Loucy (cell line): ENCODE results near the gene KCNQ2.

Experiments used
- H2AFZ ChIP-seq: fragments of 200-600 bp; sonication (generic); 2 replicates; pipeline ENCODE4 v1.6.0; 2016; ENCODE audit warnings: antibody characterized with exemption, mild to moderate bottlenecking, low read length, moderate library complexity
- H3F3A ChIP-seq: fragments of 200-600 bp; 2 replicates; pipeline ENCODE4 v1.6.0; 2016; ENCODE audit warnings: antibody characterized with exemption, low read depth, mild to moderate bottlenecking
- H3K27me3 ChIP-seq: fragments of 200-600 bp; sonication (generic); 2 replicates; pipeline ENCODE4 v1.6.1; 2014; ENCODE audit warnings: low read length, mild to moderate bottlenecking; ENCODE audit not compliant: insufficient read depth, poor library complexity, severe bottlenecking
- H3K36me3 ChIP-seq: fragments of 200-600 bp; sonication (generic); 2 replicates; pipeline ENCODE4 v1.6.1; 2016; ENCODE audit warnings: low read length; ENCODE audit not compliant: insufficient read depth
- H3K4me1 ChIP-seq: fragments of 200-600 bp; sonication (generic); 2 replicates; pipeline ENCODE4 v1.5.1; 2014; ENCODE audit warnings: low read length, mild to moderate bottlenecking; ENCODE audit not compliant: insufficient read depth, poor library complexity, severe bottlenecking
- H3K4me2 ChIP-seq: fragments of 200-600 bp; sonication (generic); 2 replicates; pipeline ENCODE4 v1.6.0; 2014; ENCODE audit warnings: antibody characterized with exemption, low read length, low read depth, mild to moderate bottlenecking; ENCODE audit not compliant: poor library complexity, severe bottlenecking
- H3K4me3 ChIP-seq: fragments of 200-600 bp; sonication (generic); 2 replicates; pipeline ENCODE4 v1.5.1; 2014; ENCODE audit warnings: low read length, mild to moderate bottlenecking, mixed read lengths; ENCODE audit not compliant: poor library complexity, severe bottlenecking
- H3K79me2 ChIP-seq: fragments of 200-600 bp; sonication (generic); 2 replicates; pipeline ENCODE4 v1.6.1; 2014; ENCODE audit warnings: low read length; ENCODE audit not compliant: insufficient read depth
- H3K9ac ChIP-seq: fragments of 200-600 bp; sonication (generic); 2 replicates; pipeline ENCODE4 v1.6.0; 2014; ENCODE audit warnings: mild to moderate bottlenecking, low read depth, low read length, moderate library complexity; ENCODE audit not compliant: poor library complexity, severe bottlenecking
- H3K9me2 ChIP-seq: fragments of 200-600 bp; sonication (generic); replicated peaks from 2 replicates; pipeline ENCODE4 v1.6.1; 2016; ENCODE audit warnings: low read depth, low read length, mixed read lengths
- H3K9me3 ChIP-seq: fragments of 200-600 bp; sonication (generic); 2 replicates; pipeline ENCODE4 v1.6.1; 2014; ENCODE audit warnings: mild to moderate bottlenecking, antibody characterized with exemption, low read length, low read depth; ENCODE audit not compliant: insufficient read depth
- H4K20me1 ChIP-seq: fragments of 200-600 bp; sonication (generic); 2 replicates; pipeline ENCODE4 v1.6.0; 2014; ENCODE audit warnings: antibody characterized with exemption, low read length, mild to moderate bottlenecking; ENCODE audit not compliant: insufficient read depth, poor library complexity, severe bottlenecking
- EZH2phosphoT487 ChIP-seq: fragments of 200-600 bp; IDR thresholded peaks from 2 replicates; pipeline ENCODE4 v1.6.1; 2018; ENCODE audit warnings: antibody characterized with exemption, mild to moderate bottlenecking, moderate library complexity, borderline replicate concordance
- TF ChIP-seq, protein P1 (sequence below): fragments of 200-600 bp; sonication (generic); conservative IDR thresholded peaks from 2 replicates; pipeline ENCODE4 v1.5.1; 2014; ENCODE audit warnings: mild to moderate bottlenecking, antibody characterized with exemption, low read length

The KCNQ2 gene

DNA sequence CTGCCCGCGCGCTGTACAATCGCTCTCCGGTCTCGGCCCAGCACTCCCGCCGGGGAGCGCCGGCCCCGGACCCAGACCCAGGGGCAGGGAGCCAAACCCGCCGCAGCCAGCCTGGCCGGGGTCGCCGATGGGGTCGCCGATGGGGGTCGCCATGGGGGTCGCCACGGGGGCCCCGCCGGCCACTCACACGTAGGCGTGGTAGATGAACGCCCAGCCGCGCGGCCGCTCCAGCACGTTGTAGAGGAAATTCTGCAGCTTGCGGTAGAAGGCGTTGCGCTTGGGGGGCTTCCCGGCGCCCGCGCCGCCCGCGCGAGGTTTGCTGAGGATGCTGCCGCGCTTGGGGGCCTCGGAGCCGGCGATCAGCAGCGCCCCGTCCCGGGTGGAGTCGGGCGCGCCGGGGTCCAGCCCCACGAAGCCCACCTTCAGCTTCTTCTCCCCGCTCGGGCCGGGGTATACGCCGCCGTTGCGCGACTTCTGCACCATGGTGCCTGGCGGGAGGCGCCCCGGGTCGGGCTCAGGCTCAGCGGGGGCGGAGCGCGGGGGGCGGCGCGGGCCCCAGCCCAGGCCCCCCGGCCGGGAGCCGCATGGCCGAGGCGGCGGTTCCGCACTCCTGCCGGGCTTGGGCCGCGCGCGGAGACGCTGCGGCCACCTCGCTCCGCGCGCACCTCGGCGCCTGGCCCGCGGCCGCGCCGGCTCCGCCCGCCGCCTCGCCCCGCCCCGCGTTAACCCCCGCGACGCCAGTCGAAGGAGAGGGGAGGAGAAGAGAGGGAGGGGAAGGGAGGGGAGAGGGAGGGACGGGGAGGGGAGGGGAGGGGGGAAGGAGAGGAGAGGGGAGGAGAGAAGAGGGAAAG is at the start of gene KCNQ2:
TSS of gene KCNQ2 (minus strand) at position 675 of the 851 bp plus-strand sequence. CDS start at position 483, 192 bp downstream.
- H3F3A ChIP-seq, result no peaks in the 10 kb centered on the region
- H3K9me2 ChIP-seq, result no peaks in the 10 kb centered on the region
- H3K79me2 ChIP-seq, result no peaks in the 10 kb centered on the region
- no peaks in the 10 kb centered on the region for H3K9me3 ChIP-seq
- H4K20me1 ChIP-seq, result no peaks in the 10 kb centered on the region
- H2AFZ ChIP-seq, result no peak within 1 kb of the TSS
- no peaks in the 10 kb centered on the region for H3K36me3 ChIP-seq
- H3K4me3 ChIP-seq, result no peak within 1 kb of the TSS
- no peaks in the 10 kb centered on the region for H3K27me3 ChIP-seq
- no peak for TF ChIP-seq EZH2phosphoT487
- TF ChIP-seq, protein P1, sequence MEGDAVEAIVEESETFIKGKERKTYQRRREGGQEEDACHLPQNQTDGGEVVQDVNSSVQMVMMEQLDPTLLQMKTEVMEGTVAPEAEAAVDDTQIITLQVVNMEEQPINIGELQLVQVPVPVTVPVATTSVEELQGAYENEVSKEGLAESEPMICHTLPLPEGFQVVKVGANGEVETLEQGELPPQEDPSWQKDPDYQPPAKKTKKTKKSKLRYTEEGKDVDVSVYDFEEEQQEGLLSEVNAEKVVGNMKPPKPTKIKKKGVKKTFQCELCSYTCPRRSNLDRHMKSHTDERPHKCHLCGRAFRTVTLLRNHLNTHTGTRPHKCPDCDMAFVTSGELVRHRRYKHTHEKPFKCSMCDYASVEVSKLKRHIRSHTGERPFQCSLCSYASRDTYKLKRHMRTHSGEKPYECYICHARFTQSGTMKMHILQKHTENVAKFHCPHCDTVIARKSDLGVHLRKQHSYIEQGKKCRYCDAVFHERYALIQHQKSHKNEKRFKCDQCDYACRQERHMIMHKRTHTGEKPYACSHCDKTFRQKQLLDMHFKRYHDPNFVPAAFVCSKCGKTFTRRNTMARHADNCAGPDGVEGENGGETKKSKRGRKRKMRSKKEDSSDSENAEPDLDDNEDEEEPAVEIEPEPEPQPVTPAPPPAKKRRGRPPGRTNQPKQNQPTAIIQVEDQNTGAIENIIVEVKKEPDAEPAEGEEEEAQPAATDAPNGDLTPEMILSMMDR, result no peak
- H3K4me1 ChIP-seq, result no peaks in the 10 kb centered on the region
- H3K4me2 ChIP-seq, result no peak within 1 kb of the TSS
- H3K9ac ChIP-seq, result no peak within 1 kb of the TSS

DNA sequence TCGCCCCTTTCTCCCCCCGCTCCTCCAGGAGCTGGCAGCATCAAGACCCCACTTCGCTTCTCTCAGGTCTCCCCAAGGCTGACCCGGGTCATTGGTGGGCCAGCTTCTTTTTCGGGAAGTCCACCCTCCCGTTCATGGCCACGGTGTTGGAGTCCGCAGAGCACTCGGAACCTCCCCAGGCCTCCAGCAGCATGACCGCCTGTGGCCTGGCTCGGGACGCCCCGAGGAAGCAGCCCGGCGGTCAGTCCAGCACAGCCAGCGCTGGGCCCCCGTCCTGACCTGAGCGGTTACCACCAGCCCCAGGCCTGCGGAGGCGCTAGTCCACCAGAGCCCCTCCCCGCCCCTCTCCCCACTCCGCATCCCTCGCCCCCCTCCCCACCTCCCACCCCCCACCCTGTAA is 49.1 kb upstream of the KCNQ2 start:
- H3K36me3 ChIP-seq, result no peaks in the 10 kb centered on the region; the same call in 1 of the 2 replicates
- no peak overlapping the region for H2AFZ ChIP-seq
- no peaks in the 10 kb centered on the region for H3K27me3 ChIP-seq
- no peaks in the 10 kb centered on the region for H3K9me3 ChIP-seq
- H3K9ac ChIP-seq, result peak overlapping the region; percentile 87
- peaks cover 27% of the 10 kb centered on the region for H3K4me1 ChIP-seq
- H3F3A ChIP-seq, result 0 out of 2 replicates have a peak, but pooled peaks cover 3% of the 10 kb centered on the region
- peak overlapping the region; percentile 97 for H3K4me2 ChIP-seq
- no peaks in the 10 kb centered on the region for H3K9me2 ChIP-seq
- TF ChIP-seq, protein P1, result no peak
- no peak for TF ChIP-seq EZH2phosphoT487
- H3K79me2 ChIP-seq, result peaks cover 26% of the 10 kb centered on the region
- H3K4me3 ChIP-seq, result peak overlapping the region; percentile 89
- peaks cover 27% of the 10 kb centered on the region for H4K20me1 ChIP-seq

DNA sequence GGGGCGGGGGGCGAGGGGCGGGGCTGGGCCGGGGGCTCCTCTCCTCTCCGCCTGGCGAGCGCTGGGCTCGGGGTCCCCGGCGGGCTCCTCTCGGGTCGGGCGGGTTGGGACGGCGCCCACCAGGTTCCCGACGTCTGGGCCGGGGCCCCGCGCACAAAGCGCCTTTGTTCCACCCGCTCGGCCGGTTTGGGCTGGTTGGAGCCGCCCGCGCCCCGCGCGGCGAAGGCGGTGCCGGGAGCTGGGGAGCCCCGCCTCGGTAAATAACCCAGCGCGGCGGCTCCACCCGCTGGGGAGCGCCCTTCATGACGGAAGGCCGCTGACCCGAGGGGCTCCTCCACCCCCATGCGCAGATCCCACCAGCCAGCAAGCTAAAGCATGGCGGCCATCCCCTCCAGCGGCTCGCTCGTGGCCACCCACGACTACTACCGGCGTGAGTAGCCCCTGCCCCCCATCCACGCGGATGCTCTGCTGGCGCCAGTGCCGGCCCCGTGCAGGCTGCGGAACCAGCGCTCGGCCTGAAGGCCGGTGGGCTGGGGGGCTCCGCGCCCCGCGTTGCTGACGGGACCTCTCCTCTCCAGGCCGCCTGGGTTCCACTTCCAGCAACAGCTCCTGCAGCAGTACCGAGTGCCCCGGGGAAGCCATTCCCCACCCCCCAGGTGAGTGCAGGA is 48.6 kb upstream of the KCNQ2 start:
- Histone ChIP-seq H2AFZ (no peak overlapping the region), H3K9ac (peak overlapping the region; percentile 87)

More for the DNA sequence above, 48.6 kb upstream of the KCNQ2 start:
- Histone ChIP-seq H3K4me2 (peak overlapping the region; percentile 97), H3K36me3 (no peaks in the 10 kb centered on the region; the same call in 1 of the 2 replicates), H4K20me1 (peaks cover 27% of the 10 kb centered on the region), H3K27me3 (no peaks in the 10 kb centered on the region), H3F3A (0 out of 2 replicates have a peak, but pooled peaks cover 3% of the 10 kb centered on the region), H3K4me1 (peaks cover 27% of the 10 kb centered on the region), H3K9me3 (no peaks in the 10 kb centered on the region), H3K79me2 (peaks cover 26% of the 10 kb centered on the region), H3K4me3 (peak overlapping the region; percentile 89), H3K9me2 (no peaks in the 10 kb centered on the region)
- TF ChIP-seq, protein P1, result no peak; the same call in 1 of the 2 replicates
- no peak for TF ChIP-seq EZH2phosphoT487
